GM21786 (cell line): ENCODE results near the gene ACTG2.
A peak's percentile ranks its signal among the peaks of the same experiment; 100 is the strongest.

ENCODE experiments used
- ATAC-seq: cut with Tn5 transposase; IDR thresholded peaks from one replicate; pipeline ENCODE4 v1.9.1; 2021; ENCODE audit not compliant: unreplicated experiment

The ACTG2 gene

DNA sequence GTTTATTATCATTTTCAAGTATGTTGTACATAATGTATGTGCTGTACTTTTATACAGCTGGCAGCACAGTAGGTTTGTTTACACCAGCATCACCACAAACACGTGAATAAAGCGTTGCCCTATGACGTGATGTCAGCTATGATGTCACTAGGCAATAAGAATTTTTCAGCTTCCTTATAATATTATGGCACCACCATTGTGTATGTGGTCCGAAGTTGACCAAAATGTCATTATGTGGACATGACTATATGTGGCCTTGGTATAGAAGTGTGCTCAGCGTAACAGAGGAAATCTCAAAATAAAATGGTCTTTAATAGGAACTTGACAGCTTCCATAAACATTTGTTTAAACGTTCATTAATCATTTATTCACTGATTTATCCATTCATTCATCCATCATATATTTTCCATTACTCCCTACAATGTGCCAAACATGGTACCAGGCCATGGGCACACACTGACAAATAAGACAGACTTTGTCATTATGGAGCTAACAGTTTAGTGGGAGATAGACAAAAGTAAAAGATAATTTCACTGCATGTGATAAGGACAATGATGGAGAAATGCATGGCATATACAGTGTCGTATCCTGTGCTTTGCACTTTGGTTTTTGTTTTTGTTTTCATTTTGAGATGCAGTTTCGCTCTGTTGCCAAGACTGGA, 18.9 kb downstream of the ACTG2 start:
- ATAC-seq, result no peak

DNA sequence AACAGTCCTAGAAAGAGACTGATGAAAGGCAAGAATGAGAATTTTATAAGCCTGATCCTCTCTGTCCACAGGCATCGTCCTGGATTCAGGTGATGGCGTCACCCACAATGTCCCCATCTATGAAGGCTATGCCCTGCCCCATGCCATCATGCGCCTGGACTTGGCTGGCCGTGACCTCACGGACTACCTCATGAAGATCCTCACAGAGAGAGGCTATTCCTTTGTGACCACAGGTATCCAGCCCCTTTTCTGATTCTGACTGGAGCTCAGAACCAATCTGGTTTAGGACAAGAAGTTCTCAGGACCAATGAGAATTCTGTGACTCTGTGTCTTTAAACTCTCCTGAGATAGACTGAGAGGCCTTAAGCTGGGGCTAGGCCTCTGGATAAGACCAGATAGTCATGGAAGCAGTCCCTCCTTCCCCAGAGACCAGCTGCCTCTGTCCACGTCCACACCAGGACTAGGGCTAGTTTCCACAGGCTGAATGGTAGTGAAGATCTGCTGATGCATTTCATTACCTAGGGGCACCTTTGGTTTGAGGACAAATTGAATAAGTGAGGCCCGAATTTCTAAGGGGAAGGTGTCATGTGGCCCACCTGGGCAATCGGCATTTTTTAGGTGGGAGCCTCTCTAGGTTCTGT, 20.7 kb downstream of the ACTG2 start:
- ATAC-seq, result no peak

DNA sequence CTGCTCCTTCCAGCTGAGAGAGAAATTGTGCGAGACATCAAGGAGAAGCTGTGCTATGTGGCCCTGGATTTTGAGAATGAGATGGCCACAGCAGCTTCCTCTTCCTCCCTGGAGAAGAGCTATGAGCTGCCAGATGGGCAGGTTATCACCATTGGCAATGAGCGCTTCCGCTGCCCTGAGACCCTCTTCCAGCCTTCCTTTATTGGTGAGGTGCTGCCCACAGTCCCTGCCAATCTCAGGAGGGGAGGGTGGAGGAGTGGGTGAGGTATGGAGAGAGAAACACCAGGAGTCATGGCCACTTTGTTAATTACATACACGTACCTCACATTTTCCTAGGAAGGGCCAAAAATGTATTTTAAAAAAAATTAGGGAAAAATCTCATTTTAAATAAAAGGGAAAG, 21.9 kb downstream of the ACTG2 start:
- ATAC-seq, result no peak

DNA sequence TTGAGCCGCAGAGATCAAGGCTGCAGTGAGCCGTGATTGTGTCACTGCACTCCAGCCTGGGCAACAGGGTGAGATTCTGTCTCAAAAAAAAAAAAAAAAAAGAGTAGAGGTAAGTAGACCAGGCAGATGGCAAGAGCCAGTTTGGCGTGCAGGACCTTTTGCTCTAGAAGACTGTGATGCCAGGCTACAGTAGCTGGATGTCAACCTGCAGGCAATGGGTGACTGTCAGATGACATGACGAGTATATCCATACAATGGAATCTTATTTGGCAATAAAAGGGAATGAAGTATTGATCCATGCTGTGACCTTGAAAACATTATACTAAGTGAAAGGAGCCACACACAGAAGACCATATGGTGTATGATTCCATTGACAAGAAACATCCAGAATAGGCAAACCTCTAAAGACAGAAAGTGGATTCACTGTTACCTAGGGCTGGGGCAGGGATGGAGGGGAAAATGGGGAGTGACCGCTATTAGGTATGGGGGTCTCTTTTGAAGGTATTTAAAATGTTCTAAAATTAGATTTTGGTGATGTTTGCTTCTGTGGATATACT, 22.7 kb downstream of the ACTG2 start:
- no peak for ATAC-seq

DNA sequence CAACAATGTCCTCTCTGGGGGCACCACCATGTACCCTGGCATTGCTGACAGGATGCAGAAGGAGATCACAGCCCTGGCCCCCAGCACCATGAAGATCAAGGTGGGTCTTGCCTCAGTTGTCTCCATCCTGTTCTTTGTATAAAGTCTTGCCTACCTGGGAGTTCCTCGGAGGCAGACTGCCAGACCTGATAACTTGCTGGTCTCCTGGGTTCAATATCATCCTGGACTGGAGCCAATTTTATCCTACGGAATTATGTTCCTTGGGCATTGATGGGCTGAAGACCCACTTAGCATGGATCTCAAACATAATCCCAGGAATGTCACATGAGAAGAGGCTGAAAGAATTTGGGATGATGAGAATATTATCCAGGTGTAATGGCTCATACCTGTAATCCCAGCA, 23.9 kb downstream of the ACTG2 start:
- no peak for ATAC-seq

DNA sequence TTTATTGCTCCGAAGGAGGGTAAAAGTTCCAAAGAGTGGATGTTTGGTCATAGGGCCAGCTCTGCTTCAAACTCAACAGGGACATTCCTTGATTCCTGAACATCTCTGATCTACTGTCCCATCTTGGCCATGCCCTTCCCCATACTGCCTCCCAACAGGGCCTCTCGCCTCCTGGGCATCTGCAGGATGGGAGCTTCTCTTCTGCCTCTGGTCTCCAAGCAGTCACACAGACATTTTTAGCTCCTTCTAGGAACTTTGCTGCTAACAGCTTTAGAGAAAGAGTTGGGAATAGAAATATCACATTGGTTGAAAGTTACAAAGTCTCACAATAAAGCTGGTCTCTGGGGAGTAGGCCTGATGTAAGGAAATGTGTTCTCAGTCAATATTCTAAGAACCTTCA, 24.5 kb downstream of the ACTG2 start:
- ATAC-seq, result no peak

DNA sequence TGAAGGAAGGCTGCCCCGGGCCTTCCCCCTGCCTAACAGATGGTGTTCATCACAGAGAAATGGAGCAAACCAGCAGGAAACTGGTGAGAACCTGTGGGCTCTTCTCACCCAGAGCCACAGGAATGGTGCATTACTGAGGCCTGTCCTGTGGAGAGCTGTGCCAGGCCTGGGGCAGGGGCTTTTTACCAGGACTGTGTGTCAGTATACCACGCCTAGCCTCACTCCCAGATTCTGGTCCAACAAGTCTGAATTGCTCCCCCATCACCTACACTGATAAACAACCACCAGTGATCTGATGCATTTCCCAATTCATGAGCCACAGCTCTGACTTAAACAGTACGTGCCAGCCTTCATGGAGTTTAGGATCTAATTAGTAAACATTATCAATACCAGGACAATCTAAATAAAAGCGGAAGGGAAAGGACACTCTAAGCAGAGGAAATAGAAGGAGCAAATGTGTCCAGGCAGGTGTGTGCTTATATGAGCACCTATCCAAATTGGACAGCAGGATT, 24.9 kb downstream of the ACTG2 start:
- ATAC-seq, result no peak

DNA sequence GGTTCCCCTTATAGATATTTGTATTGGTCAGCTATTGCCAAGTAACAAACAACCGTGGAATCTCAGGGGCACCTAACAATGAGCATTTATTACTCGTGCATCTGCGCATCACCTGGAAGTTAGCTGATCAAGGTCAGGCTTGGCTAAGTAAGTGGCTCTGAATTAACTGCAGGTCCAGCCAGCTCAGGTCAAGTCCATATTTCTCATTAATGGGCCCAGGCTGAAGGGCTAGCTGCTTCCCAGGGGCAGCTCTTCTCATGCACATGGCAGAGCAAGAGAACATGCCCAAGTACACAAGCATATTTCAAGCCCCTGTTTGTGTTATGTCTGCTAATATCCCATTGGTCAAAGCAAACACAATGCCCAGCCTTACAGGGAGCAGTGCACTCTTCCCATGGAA, 26.0 kb downstream of the ACTG2 start:
- no peak for ATAC-seq

DNA sequence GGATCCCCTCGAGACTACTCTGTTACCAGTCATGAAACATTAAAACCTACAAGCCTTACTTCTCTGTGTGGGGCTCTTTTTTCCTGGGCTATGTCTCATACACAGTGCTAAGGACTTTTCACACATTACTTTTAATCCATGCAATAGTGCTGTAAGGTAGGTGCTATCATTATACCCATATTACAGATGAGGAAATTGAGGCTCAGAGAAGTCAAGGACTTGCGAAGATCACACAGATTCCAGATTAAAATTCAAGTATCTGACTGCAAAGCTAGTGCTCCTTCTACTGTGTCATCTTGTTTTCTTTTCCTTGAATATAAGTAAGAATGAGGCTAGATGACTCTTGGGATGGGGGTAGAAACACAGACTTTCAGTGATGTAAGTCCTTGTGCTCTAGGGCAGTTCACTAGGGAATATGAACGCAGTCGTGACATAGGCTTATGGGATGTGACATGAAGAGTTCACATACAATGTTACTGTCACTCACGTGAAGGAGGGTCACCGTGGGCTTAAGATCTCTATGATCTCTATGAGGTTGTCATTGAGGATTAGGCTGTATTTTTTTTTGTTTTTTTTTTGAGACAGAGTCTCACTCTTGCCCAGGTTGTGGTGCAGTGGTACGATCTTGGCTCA, 26.9 kb downstream of the ACTG2 start:
- no peak for ATAC-seq

DNA sequence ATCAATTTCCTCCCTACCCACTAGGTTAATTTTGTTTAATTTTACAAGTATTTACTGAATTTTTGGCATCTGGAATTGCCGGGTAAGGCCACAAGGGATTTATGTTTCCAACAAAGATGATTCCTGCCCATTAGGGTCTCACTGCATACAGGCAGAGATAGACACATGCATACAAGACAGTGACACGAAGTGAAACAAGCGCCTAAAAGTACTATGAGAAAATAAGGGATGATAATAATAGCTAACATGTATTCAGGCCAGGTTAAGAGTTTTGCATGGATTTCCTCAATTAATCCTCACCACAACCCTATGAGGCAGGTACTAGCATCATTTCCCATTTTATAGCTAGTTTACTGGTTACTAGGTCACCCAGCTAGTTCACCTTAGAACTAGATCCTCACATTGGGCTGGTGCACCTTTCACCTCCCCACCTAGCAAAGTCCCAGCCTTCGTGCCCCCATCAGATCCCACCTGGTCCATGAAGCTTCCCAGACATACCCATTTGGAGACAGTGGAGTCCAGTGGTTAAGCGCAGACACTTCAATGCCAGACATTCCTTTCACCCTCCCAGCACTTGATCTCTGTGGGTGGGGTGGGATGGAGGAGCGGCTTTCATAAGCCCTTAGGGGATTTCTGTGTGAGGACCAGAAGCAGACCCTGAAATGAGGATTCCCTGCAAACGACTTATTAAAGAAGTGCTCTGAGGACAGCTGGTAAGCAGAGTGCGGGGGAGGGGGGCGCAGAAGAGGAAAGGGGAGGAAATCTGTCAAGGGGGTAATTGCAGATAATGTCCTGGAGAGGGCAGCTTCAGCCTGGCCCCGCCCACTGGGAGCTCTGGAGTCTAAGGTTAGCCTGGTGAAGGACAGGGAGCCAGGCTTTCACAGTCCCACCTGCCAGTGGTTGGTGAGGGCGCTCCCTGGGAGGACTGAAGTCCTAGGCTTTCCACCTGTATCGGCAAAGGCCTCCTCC, 28.1 kb downstream of the ACTG2 start:
- ATAC-seq, result no peak

DNA sequence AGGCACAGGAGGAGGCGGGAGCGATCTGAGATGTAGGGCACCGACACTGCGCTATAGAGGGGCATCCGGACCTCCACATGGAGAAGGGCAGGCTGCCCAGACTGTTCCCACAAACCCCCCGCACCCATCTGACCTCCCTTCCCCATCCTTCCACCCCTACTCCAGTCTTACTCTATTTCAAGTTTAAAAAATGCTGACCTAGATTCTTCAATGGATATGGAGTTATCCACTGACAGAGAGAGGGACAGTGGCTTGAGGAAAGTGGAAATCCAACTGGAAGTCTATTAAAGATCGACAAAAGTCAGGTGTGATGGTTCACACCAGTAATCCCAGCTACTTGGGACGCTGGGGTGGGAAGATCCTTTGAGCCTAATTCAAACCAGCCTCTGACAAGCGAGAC, 28.8 kb downstream of the ACTG2 start:
- ATAC-seq, result no peak

DNA sequence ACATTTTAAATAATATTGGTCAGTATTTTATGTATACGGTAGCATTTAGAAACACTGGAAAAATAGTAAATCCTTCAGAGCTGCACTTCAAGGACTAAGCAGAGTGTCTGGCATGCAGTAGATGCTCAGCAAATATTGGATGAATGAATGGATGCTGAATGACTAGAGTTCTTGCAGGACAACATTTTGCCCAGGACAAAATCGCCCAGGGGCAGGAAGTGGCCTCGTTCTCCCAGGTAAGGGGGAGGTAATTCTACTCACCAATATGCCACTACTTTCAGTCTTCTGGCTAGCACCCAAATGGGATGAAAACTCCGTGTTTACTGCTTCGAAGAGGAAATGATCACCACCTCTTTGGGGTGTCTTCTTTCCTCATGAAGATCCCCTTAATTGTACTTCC, 29.9 kb downstream of the ACTG2 start:
- ATAC-seq, result no peak

DNA sequence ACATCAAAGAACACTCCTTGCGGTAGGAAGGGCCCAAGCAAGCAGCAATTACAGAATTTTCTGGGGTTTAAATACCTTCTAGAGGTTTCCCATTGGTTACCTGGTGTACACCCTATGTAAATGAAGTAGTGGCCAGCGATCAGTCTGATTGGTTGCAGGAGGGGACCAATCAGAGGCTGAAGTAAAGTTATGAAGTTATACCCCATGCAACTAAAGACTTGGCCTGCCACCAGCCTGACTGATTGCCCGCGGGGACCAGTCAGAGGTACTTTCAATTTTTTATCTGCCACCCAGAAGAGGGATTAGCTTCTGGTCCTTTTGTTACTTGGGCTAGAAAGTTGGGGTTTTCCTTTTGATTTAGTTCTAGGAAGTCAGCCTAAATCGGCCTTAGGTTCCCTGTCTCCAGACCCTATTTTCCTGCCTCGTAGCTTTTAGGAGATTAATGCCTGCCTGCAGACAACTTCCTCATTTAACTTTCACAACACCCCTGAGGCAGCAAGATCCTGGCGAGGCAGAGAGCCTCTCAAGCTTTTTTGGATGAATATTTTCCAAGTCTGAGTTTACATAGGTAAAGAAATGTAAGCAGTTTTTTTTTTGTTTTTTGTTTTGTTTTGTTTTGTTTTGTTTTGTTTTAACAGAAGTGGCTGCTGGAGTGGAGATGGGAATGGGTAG, 32.4 kb downstream of the ACTG2 start:
- no peak for ATAC-seq

DNA sequence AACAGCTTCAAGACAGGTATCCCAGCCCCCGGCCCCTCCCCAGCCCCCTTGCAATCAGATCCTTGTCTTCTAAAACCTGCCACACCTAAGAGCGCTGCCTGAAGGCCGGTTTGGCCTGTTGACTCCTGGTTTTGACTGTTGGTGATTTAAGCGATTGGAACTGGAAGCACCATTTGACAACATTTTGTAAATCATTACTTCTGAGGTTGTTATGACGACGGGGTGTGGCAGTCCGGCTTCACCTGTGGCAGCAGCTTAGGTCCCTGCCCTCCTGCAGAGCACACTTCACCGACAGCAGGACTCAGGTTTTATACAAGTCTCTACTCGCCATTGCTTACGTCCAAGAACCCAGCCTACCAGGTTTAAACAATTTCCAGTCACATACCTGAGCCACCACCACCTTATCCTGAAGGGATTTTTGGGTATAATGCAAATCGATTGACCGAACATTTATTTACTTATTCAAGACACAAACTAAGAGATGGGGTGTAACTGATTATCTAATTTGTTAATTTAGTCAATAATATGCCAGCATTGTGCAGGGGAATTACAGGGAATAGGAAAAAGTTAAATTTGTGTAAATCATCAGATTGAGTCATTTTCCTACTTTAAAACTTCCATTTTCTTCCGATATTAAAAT, 33.2 kb downstream of the ACTG2 start:
- ATAC-seq, result no peak

DNA sequence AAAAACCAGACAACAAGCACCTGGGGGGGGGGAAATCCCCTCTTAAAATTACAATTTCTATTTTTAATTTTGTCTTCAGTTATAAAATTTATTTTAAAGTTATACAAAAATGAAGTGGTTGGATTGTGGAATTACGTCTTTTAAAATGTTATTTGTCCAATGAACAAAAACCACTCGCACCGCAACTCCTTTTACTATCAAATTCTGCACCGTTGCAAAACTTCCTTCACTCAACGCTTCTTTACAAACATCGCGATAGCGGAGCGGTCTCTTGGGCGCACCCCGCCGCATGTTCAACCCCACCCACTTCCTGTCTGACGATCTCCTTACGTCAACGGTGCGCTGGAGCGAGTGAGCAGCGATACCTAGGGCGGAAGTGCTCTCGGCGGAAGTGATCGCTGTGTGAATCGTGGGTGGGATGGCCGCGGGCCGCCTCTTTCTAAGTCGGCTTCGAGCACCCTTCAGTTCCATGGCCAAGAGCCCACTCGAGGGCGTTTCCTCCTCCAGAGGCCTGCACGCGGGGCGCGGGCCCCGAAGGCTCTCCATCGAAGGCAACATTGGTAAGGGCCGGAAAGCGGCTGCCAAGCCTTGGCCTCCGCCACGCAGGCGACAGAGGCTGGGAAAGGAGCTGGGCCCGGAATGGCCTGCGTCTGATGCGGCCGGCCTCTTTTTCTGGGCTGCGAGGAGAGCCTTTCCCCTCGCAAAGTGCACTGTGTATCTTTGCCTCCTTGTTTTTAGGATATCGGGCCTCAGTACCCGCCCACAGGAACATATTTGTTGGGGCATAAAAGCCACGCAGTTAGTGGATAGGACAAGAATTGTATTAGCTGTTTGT, 33.9 kb downstream of the ACTG2 start, which contains the start of gene DGUOK:
Gene DGUOK (plus strand): TSS at position 388 of the 835 bp plus-strand sequence. CDS start 31 bp downstream, at position 419.
- peak; percentile 99 for ATAC-seq

DNA sequence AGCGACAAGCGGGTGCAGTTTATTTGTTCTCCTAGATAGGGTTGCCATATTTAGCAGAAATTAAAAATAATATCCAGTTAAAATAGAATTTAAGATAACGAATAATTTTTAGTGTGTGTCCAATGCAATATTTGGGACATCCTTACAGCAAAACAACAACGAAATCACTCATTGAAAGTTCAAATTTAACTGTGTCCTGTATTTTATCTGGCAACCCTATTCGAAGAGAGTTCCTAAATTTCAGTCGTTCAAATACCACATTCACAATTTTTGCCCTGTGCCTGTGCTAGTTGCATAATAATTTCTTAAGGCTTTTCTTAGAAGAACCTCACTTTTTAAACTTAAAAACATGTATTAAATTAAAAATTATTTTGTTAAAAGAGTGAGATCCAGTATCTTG, 34.5 kb downstream of the ACTG2 start:
- no peak for ATAC-seq

DNA sequence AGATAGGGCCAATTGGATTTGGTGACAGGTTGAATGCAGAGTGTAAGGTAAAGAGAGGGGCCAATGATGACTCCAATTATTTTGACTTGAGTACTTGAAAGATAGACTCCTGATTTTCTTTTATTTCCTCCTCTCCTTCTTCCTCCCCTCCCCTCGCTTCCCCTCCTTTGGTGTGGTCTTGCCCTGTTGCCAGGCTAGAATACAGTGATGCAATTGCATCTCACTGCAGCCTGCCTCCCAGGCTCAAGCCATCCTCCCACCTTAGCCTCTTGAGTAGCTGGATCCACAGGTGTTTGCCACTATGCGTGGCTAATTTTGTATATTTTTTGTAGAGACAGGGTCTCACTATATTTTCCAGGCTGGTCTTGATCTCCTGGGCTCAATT, 36.1 kb downstream of the ACTG2 start:
- no peak for ATAC-seq

DNA sequence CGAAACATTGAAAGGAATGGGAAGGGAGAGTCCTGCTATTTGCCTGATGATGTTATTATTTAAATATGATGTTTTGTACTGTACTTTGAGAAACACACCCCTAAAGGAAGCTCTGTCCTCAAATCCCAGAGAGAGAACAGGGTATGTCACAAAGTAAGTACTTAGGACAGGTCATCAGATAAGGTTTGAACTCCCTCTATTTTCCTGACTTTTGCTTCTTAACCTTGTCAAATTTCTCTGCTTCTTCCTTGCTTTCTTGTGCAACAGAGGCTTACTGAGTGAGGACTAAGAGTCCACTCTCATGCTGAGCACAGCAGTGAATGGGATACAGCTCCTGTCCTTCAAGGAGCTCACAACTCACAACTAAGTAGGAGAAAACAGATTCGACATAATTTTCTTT, 37.6 kb downstream of the ACTG2 start:
- no peak for ATAC-seq
